SK-N-SH (cell line): ENCODE measurements around the gene GUCD1. TPM values are rescaled to one million over a fixed set of nuclear protein-coding genes. Genes with fewer than 3 reads are reported as not detected.

Source experiments
- CTCF ChIA-PET: fragments of 300-600, 350-600 bp; formaldehyde crosslinking; extraction: SDS; loops from one replicate; lab custom pipeline; 2021; lab: Yijun Ruan, JAX
- POLR2A ChIA-PET: fragments of 350-600 bp; sonication (Branson Sonifier 250); formaldehyde crosslinking; extraction: SDS; loops from one replicate; lab custom pipeline; 2020; ENCODE audit warnings: antibody characterized with exemption, inconsistent platforms; lab: Yijun Ruan, JAX
- DNase-seq: peaks from one replicate; pipeline ENCODE4 v3.0.0; 2012
- H2AFZ ChIP-seq: fragments of 200-600 bp; sonication (generic); 2 replicates; pipeline ENCODE4 v1.8.1; 2016; ENCODE audit warnings: antibody characterized with exemption, mild to moderate bottlenecking, low read depth
- H3F3A ChIP-seq: fragments of 200-600 bp; sonication (generic); replicated peaks from 2 replicates; pipeline ENCODE3; 2016; ENCODE audit warnings: antibody characterized with exemption, mild to moderate bottlenecking; ENCODE audit not compliant: insufficient read depth
- H3K27ac ChIP-seq, 2 experiments: fragments of 200-500 bp in 1 of 2; fragments of 200-600 bp in 1 of 2; sonication (Bioruptor generic) in 1 of 2; sonication (generic), shearing (Covaris generic) in 1 of 2; 2 replicates each; pipeline versions ENCODE4 v1.5.1 to v1.6.1; 2014 to 2016; ENCODE audit warnings: low read depth in 2 of 2, inconsistent platforms in 1 of 2, low read length in 1 of 2, mild to moderate bottlenecking in 1 of 2, mixed read lengths in 1 of 2
- H3K27me3 ChIP-seq: fragments of 200-600 bp; sonication (generic), shearing (Covaris generic); 2 replicates; pipeline ENCODE4 v1.6.1; 2016; ENCODE audit warnings: mixed run types; ENCODE audit not compliant: insufficient read depth
- H3K36me3 ChIP-seq, 2 experiments: fragments of 200-500 bp in 1 of 2; fragments of 200-600 bp in 1 of 2; sonication (Bioruptor generic) in 1 of 2; sonication (generic) in 1 of 2; replicated peaks in 1 of 2; 2 replicates each; pipeline versions ENCODE3 to v1.5.1; 2014 to 2016; ENCODE audit warnings: low read length in 1 of 2, mild to moderate bottlenecking in 1 of 2; ENCODE audit not compliant: insufficient read depth in 2 of 2, control insufficient read depth in 1 of 2
- H3K4me1 ChIP-seq, 2 experiments: fragments of 200-500 bp in 1 of 2; fragments of 200-600 bp in 1 of 2; sonication (Bioruptor generic) in 1 of 2; sonication (generic), shearing (Covaris generic) in 1 of 2; 2 replicates each; pipeline versions ENCODE4 v1.5.1 to v1.6.1; 2014 to 2016; ENCODE audit warnings: low read depth in 1 of 2, low read length in 1 of 2, mixed run types in 1 of 2; ENCODE audit not compliant: insufficient read depth in 2 of 2, control insufficient read depth in 1 of 2
- H3K4me2 ChIP-seq: fragments of 200-600 bp; sonication (generic), shearing (Covaris generic); 2 replicates; pipeline ENCODE4 v1.6.1; 2017; ENCODE audit warnings: mixed run types
- H3K4me3 ChIP-seq, 2 experiments: fragments of 200-500 bp in 1 of 2; fragments of 200-600 bp in 1 of 2; sonication (Bioruptor generic) in 1 of 2; sonication (generic), shearing (Covaris generic) in 1 of 2; 2 replicates each; pipeline versions ENCODE4 v1.5.1 to v1.8.1; 2014 to 2016; ENCODE audit warnings: low read depth in 2 of 2, inconsistent platforms in 1 of 2, low read length in 1 of 2, mild to moderate bottlenecking in 1 of 2, mixed read lengths in 1 of 2, moderate library complexity in 1 of 2
- H3K79me2 ChIP-seq: fragments of 200-600 bp; sonication (generic); 2 replicates; pipeline ENCODE4 v1.8.1; 2017; ENCODE audit warnings: mild to moderate bottlenecking; ENCODE audit not compliant: insufficient read depth
- H3K9ac ChIP-seq: fragments of 200-600 bp; sonication (generic); 2 replicates; pipeline ENCODE4 v1.6.1; 2017; ENCODE audit warnings: mixed run types
- H3K9me2 ChIP-seq: fragments of 200-600 bp; sonication (generic); 2 replicates; pipeline ENCODE4 v1.6.1; 2017; ENCODE audit warnings: mixed run types
- H3K9me3 ChIP-seq: fragments of 200-600 bp; sonication (generic); 2 replicates; pipeline ENCODE4 v1.6.1; 2017; ENCODE audit warnings: mixed run types, mild to moderate bottlenecking, moderate library complexity
- H4K20me1 ChIP-seq: fragments of 200-600 bp; sonication (generic); 2 replicates; pipeline ENCODE4 v1.6.1; 2017; ENCODE audit warnings: mild to moderate bottlenecking, mixed run types; ENCODE audit not compliant: insufficient read depth
- CHD2 ChIP-seq: fragments of 150-350 bp; IDR thresholded peaks from 2 replicates; pipeline ENCODE4 v1.6.1; 2018; ENCODE audit warnings: low read length; ENCODE audit not compliant: partially characterized antibody
- CTCF ChIP-seq: fragments of 200-600 bp; sonication (generic); IDR thresholded peaks from 2 replicates; pipeline ENCODE4 v1.6.1; 2017; ENCODE audit warnings: antibody characterized with exemption, mild to moderate bottlenecking, moderate library complexity
- EZH2phosphoT487 ChIP-seq: fragments of 200-600 bp; sonication (generic); IDR thresholded peaks from 2 replicates; pipeline ENCODE4 v1.6.1; 2017; ENCODE audit warnings: low read depth, mixed run types, mild to moderate bottlenecking, antibody characterized with exemption, moderate library complexity, borderline replicate concordance
- FOSL2 ChIP-seq: IDR thresholded peaks from 2 replicates; pipeline ENCODE4 v1.4.0; 2012; ENCODE audit warnings: low read depth, mild to moderate bottlenecking, moderate library complexity, borderline replicate concordance
- FOXJ3 ChIP-seq: sonication (generic); formaldehyde crosslinking; IDR thresholded peaks from 2 replicates; pipeline ENCODE4 v1.5.1; 2020; ENCODE audit warnings: mild to moderate bottlenecking, missing genetic modification reagents
- JUND ChIP-seq: IDR thresholded peaks from 2 replicates; pipeline ENCODE4 v1.4.0; 2012
- PBX3 ChIP-seq: IDR thresholded peaks from 2 replicates; pipeline ENCODE4; 2012
- RAD21 ChIP-seq: IDR thresholded peaks from 2 replicates; pipeline ENCODE4 v1.6.1; 2012; ENCODE audit warnings: mild to moderate bottlenecking, low read length
- SIN3A ChIP-seq: IDR thresholded peaks from 2 replicates; pipeline ENCODE4 v1.6.1; 2012; ENCODE audit warnings: low read depth, mild to moderate bottlenecking, low read length, moderate library complexity, borderline replicate concordance
- TAF1 ChIP-seq: IDR thresholded peaks from 2 replicates; pipeline ENCODE4 v1.6.1; 2012; ENCODE audit warnings: low read depth, mild to moderate bottlenecking, low read length, moderate library complexity, borderline replicate concordance
- USF1 ChIP-seq: IDR thresholded peaks from 2 replicates; pipeline ENCODE4 v1.4.0; 2012; ENCODE audit warnings: low read depth, borderline replicate concordance
- WGBS: methylation state at CpG from one replicate; pipeline ENCODE4 v1.1.6; 2017; ENCODE audit warnings: low lambda C conversion rate; 5-methylcytosine and 5-hydroxymethylcytosine counted together
- polyA plus RNA-seq, 3 experiments: library from polyadenylated mRNA; depleted of rRNA; stranded (reverse); fragments of >200 nt; gene quantifications; 2 replicates each; pipeline ENCODE4 v1.2.3, GENCODE V29; 2012
- TF ChIP-seq, protein P1 (sequence below): fragments of 150-350 bp; IDR thresholded peaks from 2 replicates; pipeline ENCODE4 v1.6.1; 2017; ENCODE audit warnings: antibody characterized with exemption, low read length, low read depth, borderline replicate concordance
- TF ChIP-seq, protein P2 (sequence below): IDR thresholded peaks from 2 replicates; pipeline ENCODE4 v1.4.0; 2012; ENCODE audit warnings: low read depth, borderline replicate concordance

GUCD1 gene
- polyA plus RNA-seq, 1 of the 3 experiments (the other 2 are of a cell fraction), result 71.0 TPM

DNA sequence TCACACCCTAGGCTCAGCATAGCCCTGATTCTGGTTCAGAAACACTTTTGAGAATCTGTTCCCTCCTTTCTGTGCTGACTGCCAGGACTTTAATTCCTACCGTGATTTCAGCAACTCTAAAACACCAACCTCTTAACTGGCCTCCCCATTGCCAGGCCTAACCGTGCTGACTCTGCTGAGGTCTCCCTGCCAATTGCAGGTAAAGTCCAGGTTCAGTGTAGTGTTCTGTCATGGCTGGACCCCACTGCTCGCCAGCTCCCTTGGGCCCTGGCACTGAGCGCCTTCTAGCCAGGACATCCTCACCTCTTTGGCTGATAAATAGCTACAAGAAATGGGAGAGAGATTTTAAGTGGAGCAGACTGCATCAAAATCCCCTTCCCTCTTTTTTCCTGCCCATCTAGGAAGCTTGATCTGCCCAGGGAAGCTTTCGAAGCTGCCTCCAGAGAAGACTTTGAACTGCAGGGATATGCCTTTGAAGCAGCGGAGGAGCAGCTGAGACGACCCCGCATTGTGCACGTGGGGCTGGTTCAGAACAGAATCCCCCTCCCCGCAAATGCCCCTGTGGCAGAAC, 55.1 kb downstream of the GUCD1 start (continued):
- TF ChIP-seq FOSL2 (no peak), TAF1 (no peak)
- TF ChIP-seq, all 33 proteins: peak for 0

DNA sequence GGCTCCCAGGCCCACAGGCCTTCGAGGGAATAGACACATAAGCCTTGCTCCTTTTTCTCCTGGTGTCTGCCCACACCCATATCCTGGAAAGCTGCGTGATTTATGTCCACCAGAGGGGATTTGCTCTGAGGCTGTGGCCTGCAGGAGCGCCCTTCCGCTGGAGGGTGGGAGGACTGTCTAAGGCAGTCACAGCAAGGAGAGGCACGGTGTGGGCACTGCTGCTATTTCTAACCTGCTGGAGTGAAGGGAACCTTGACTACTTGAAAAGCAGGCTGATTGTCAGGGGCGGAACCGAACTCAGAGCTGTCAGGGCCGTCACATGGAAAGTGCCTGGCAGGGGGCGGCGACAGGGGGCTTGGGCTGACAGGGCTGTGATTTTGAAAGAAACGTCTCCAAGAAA, 56.1 kb downstream of the GUCD1 start:
- Histone ChIP-seq H4K20me1 (no peaks in the 10 kb centered on the region), H3K79me2 (no peaks in the 10 kb centered on the region), H3F3A (no peaks in the 10 kb centered on the region), H3K9me3 (no peaks in the 10 kb centered on the region), H3K9me2 (no peaks in the 10 kb centered on the region), H3K27ac (no peak overlapping the region), H3K27me3 (no peaks in the 10 kb centered on the region), H3K4me2 (no peak overlapping the region), H3K36me3 (no peaks in the 10 kb centered on the region), H3K9ac (no peak overlapping the region), H2AFZ (no peak overlapping the region), H3K4me3 (no peak overlapping the region), H3K4me1 (peaks cover 0 to 30% of the 10 kb centered on the region in 2 experiments; a peak in 1 of 4 replicates)
- WGBS, result 94% methylated on average over 10 of the region's 11 CpGs
- DNase-seq, result no peak
- TF ChIP-seq CHD2 (no peak), JUND (no peak), SIN3A (no peak), USF1 (no peak), FOXJ3 (no peak), RAD21 (no peak), PBX3 (no peak), EZH2phosphoT487 (no peak), CTCF (no peak)
- TF ChIP-seq, protein P1, sequence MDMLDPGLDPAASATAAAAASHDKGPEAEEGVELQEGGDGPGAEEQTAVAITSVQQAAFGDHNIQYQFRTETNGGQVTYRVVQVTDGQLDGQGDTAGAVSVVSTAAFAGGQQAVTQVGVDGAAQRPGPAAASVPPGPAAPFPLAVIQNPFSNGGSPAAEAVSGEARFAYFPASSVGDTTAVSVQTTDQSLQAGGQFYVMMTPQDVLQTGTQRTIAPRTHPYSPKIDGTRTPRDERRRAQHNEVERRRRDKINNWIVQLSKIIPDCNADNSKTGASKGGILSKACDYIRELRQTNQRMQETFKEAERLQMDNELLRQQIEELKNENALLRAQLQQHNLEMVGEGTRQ, result no peak
- TF ChIP-seq, protein P2, sequence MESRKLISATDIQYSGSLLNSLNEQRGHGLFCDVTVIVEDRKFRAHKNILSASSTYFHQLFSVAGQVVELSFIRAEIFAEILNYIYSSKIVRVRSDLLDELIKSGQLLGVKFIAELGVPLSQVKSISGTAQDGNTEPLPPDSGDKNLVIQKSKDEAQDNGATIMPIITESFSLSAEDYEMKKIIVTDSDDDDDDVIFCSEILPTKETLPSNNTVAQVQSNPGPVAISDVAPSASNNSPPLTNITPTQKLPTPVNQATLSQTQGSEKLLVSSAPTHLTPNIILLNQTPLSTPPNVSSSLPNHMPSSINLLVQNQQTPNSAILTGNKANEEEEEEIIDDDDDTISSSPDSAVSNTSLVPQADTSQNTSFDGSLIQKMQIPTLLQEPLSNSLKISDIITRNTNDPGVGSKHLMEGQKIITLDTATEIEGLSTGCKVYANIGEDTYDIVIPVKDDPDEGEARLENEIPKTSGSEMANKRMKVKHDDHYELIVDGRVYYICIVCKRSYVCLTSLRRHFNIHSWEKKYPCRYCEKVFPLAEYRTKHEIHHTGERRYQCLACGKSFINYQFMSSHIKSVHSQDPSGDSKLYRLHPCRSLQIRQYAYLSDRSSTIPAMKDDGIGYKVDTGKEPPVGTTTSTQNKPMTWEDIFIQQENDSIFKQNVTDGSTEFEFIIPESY, result no peak
- CTCF ChIA-PET, result interaction anchor here (0.6 kb wide), 1 partner anchor 257 kb away, joined by 4 read pairs; no protein-coding TSS in a partner anchor
- POLR2A ChIA-PET, result no interaction called here
